ENCODE data around the gene SVIP. TPM values are rescaled to one million over a fixed set of nuclear protein-coding genes. Genes with fewer than 3 reads are reported as not detected.

SVIP gene
- polyA plus RNA-seq, 1 of the 3 experiments (the other 2 are of a cell fraction): 6.0 TPM

DNA sequence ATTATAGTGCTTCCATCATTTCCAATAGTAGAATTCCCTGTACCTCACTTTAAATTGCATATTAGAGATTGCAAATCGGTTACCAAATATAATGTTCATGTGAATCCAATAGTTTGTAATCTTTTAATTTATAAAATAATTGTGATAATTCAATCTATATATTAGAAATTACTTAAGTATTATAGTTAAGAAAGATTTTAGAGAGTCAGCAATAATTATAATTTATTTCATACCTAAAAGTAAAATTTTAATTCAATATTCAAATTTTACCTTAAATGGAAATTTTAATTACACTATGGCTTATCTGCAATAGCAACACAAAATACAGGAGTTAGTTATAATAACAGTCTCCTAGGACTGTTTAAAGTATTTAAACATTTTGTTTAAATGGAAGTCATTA is 17.1 kb upstream of the SVIP start:
- Histone ChIP-seq H3K4me3 (ENCODE audit: low read depth in 2 of 2, low read length in 1 of 2) (no peak overlapping the region), H3K79me2 (ENCODE audit: insufficient read depth) (no peaks in the 10 kb centered on the region), H3K36me3 (replicated peaks in 1 of 2; ENCODE audit: control insufficient read depth in 1 of 2, insufficient read depth in 2 of 2, low read length in 1 of 2) (no peaks in the 10 kb centered on the region), H3K9me3 (no peaks in the 10 kb centered on the region), H4K20me1 (ENCODE audit: insufficient read depth) (no peaks in the 10 kb centered on the region), H3K27ac (ENCODE audit: low read depth in 2 of 2, low read length in 1 of 2) (no peak overlapping the region), H2AFZ (ENCODE audit: low read depth) (no peak overlapping the region), H3K9me2 (no peaks in the 10 kb centered on the region), H3K4me1 (ENCODE audit: control insufficient read depth in 1 of 2, insufficient read depth in 2 of 2, low read depth in 1 of 2, low read length in 1 of 2) (no peaks in the 10 kb centered on the region), H3K9ac (no peak overlapping the region), H3F3A (replicated peaks; ENCODE audit: insufficient read depth) (no peaks in the 10 kb centered on the region), H3K27me3 (ENCODE audit: insufficient read depth) (no peaks in the 10 kb centered on the region), H3K4me2 (no peak overlapping the region)
- ChIA-PET CTCF (interaction anchor here (0.7 kb wide), 1 partner anchor 29 kb away, joined by 3 read pairs; no protein-coding TSS in a partner anchor), POLR2A (no interaction called here)
- TF ChIP-seq TEAD4 (IDR thresholded peaks at IDR 0.05; ENCODE audit: borderline replicate concordance, insufficient read depth) (no peak), FOXJ3 (CRISPR knock-in tag; IDR thresholded peaks at IDR 0.05) (no peak), JUND (IDR thresholded peaks at IDR 0.05) (no peak), CHD2 (IDR thresholded peaks at IDR 0.05; ENCODE audit: low read length, partially characterized antibody) (no peak), NFIC (IDR thresholded peaks at IDR 0.05; ENCODE audit: borderline replicate concordance) (no peak), RCOR1 (IDR thresholded peaks at IDR 0.05; ENCODE audit: low read length) (no peak), GATA2 (CRISPR knock-in tag; IDR thresholded peaks at IDR 0.05) (no peak), RAD21 (IDR thresholded peaks at IDR 0.05; ENCODE audit: low read length) (no peak), FOXM1 (IDR thresholded peaks at IDR 0.05; ENCODE audit: low read depth) (no peak), RFX5 (IDR thresholded peaks at IDR 0.05; ENCODE audit: low read length) (no peak), FOSL2 (IDR thresholded peaks at IDR 0.05; ENCODE audit: borderline replicate concordance, low read depth) (no peak), MXI1 (IDR thresholded peaks at IDR 0.05; ENCODE audit: low read depth, low read length) (no peak), POLR2AphosphoS5 (IDR thresholded peaks at IDR 0.05; ENCODE audit: low read depth, low read length) (no peak), SMC3 (IDR thresholded peaks at IDR 0.05; ENCODE audit: low read depth, low read length) (no peak), TAF1 (IDR thresholded peaks at IDR 0.05; ENCODE audit: borderline replicate concordance, low read depth, low read length) (no peak), MEF2A (IDR thresholded peaks at IDR 0.05; ENCODE audit: borderline replicate concordance, low read depth) (no peak)
- TF ChIP-seq, protein P1, sequence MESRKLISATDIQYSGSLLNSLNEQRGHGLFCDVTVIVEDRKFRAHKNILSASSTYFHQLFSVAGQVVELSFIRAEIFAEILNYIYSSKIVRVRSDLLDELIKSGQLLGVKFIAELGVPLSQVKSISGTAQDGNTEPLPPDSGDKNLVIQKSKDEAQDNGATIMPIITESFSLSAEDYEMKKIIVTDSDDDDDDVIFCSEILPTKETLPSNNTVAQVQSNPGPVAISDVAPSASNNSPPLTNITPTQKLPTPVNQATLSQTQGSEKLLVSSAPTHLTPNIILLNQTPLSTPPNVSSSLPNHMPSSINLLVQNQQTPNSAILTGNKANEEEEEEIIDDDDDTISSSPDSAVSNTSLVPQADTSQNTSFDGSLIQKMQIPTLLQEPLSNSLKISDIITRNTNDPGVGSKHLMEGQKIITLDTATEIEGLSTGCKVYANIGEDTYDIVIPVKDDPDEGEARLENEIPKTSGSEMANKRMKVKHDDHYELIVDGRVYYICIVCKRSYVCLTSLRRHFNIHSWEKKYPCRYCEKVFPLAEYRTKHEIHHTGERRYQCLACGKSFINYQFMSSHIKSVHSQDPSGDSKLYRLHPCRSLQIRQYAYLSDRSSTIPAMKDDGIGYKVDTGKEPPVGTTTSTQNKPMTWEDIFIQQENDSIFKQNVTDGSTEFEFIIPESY (IDR thresholded peaks at IDR 0.05; ENCODE audit: borderline replicate concordance, low read depth): no peak
- no peak for DNase-seq
- 44% methylated on average over 1 of the region's 1 CpG for WGBS (ENCODE audit: low lambda C conversion rate)

GRCh38 chr11:22832315-22833015 is 2.9 kb upstream of the SVIP start:
- ChIA-PET POLR2A (no interaction called here), CTCF (no interaction called here)
- Histone ChIP-seq H2AFZ (ENCODE audit: low read depth) (no peak overlapping the region), H3K27ac (ENCODE audit: low read depth in 2 of 2, low read length in 1 of 2) (no peak overlapping the region), H3F3A (replicated peaks; ENCODE audit: insufficient read depth) (no peaks in the 10 kb centered on the region), H3K9me3 (no peaks in the 10 kb centered on the region), H3K79me2 (ENCODE audit: insufficient read depth) (peaks cover 7% of the 10 kb centered on the region), H3K9ac (no peak overlapping the region), H3K27me3 (ENCODE audit: insufficient read depth) (no peaks in the 10 kb centered on the region), H3K9me2 (no peaks in the 10 kb centered on the region), H4K20me1 (ENCODE audit: insufficient read depth) (no peaks in the 10 kb centered on the region), H3K4me2 (no peak overlapping the region), H3K4me3 (ENCODE audit: low read depth in 2 of 2, low read length in 1 of 2) (no peak overlapping the region), H3K36me3 (replicated peaks in 1 of 2; ENCODE audit: control insufficient read depth in 1 of 2, insufficient read depth in 2 of 2, low read length in 1 of 2) (no peaks in the 10 kb centered on the region), H3K4me1 (ENCODE audit: control insufficient read depth in 1 of 2, insufficient read depth in 2 of 2, low read depth in 1 of 2, low read length in 1 of 2) (peaks cover 0 to 7% of the 10 kb centered on the region in 2 experiments; a peak in 2 of 4 replicates)
- WGBS (ENCODE audit: low lambda C conversion rate): 49% methylated on average over 3 of the region's 3 CpGs
- DNase-seq: no peak
- TF ChIP-seq PBX3 (IDR thresholded peaks at IDR 0.05): peak; percentile 34
- TF ChIP-seq JUND (IDR thresholded peaks at IDR 0.05): no peak

All from SK-N-SH (cell line).